GM19468 (cell line): ENCODE results near the gene THOP1.

Source experiments
- ATAC-seq: cut with Tn5 transposase; IDR thresholded peaks from one replicate; pipeline ENCODE4 v1.9.1; 2021; ENCODE audit warnings: mild to moderate bottlenecking, moderate library complexity, moderate number of reproducible peaks; ENCODE audit not compliant: unreplicated experiment; ENCODE audit errors: extremely low read depth

Gene THOP1

DNA sequence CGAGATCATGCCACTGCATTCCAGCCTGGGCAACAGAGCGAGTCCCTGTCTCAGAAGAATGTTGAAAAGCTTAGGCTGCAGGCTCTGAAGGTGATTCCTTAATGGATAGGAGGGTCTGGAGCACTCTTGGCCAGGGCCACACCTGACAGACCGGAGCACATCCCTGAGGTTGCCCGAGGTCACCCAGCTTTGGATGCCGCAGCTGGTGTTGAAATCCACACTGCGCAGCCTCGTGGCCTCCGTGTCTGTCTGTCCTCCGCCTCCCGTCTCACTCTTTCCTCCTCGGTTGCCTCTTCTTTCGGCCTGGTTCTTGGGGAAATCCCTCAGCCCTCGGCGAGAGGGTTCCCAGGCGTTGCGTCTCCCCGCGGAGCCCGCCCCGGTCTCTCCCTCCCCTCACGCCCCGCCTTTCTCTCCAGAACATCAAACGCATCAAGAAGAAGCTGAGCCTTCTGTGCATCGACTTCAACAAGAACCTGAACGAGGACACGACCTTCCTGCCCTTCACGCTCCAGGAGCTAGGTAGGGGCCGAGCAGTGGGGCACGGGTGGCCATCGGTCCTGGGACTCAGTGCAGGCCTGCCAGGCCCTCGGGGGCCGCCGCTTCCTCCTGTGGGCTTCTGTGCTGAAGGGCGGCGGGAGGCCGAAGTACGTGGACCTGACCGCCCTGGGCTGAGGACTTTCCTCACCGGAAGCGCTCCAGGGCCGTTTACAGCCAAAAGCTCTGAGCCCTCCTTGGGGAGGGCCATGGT, 14.1 kb downstream of the THOP1 start:
- ATAC-seq, result no peak

- no peak for ATAC-seq
These were observed 15.2 kb downstream of the THOP1 start for GRCh38 chr19:2800506-2800905.

DNA sequence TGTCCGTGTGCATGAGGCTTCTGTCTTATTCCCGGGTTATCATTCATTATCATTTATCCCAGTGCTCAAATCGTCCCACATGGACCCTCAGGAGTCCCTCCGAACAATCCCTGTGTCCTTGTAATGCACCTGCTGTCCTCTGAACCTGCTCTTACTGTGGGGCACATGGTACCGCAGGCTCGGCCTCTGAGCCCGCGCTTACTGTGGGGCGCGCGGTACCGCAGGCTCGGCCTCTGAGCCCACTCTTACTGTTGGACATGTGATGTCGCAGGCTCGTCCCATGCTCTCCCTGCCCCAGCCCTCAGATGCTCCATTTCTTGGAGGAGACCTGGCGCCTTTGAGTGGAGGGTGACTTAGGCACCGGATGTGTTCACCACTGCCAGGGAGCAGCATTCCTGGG, 17.5 kb downstream of the THOP1 start:
- no peak for ATAC-seq

DNA sequence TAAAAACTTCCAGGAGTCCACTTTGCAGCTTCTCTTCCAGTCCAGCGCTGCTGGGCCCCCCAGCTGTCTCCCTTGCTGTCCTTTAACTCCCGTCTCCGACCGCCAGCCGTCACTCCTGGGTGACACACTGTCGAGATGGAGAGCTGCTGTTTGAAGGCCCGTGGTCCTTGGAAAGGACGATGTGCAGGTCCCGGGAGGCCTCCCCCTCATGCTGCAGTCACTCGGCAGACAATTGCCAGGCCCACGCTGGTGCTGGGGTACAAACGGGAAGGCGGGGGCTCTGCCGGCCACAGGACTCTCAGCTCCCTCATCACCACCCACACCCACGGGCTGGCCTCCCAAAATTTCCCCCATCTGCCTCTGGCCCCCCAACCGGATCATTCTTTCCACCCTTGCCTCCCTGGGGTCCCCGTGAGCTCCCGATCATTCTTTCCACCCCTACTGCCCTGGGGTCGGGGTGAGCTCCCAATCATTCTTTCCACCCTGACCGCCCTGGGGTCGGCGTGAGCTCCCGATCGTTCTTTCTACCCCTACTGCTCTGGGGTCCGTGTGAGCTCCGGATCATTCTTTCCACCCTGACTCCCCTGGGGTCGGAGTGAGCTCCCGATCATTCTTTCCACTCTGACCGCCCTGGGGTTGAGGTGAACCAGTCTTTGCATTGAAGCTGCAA, 18.3 kb downstream of the THOP1 start:
- no peak for ATAC-seq

DNA sequence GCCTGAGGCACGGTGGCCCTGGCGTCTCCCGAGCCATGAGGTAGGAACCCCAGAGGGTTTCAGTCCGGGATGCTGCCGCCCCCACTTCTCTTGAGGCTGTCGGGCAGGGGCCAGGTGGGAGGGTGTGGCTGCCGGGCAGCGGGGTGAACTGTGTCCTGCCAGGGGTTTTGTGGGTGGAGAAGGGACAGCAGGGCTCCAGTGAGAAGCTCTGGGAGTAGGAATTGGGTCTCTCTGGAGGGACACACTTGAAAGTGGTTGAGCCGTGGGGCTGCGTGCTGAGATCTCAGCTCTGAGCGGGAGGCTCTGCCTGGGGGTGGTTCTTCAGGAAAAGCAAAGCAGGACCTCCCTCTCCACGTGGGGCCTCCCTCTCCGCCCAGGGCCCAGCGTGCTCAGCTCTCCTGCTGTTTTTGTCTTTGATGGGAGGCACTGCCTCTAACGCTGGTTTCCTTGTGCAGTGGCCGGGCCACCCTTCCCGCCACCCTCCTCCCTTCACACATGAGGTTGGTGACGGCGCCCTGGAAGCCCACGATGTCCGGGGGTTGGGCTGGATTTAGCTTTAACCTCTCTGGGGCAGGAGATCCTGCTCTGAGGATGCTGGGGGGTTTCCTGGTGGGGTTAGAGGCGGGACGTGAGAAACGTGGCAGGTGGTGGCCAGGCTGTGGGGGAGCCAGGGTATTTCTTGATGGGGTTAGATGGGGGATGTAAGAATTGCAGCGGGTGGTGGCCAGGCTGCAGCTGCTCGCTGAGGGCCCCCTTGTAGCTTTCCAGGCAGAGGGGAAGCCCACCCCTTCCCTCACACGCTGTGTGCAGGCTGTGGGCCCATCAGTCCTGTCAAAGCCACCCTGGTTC, 19.1 kb downstream of the THOP1 start:
- no peak for ATAC-seq

GRCh38 chr19:2805261-2805900, 20.1 kb downstream of the THOP1 start:
- no peak for ATAC-seq

GRCh38 chr19:2805991-2806649, 20.8 kb downstream of the THOP1 start:
- ATAC-seq, result no peak

DNA sequence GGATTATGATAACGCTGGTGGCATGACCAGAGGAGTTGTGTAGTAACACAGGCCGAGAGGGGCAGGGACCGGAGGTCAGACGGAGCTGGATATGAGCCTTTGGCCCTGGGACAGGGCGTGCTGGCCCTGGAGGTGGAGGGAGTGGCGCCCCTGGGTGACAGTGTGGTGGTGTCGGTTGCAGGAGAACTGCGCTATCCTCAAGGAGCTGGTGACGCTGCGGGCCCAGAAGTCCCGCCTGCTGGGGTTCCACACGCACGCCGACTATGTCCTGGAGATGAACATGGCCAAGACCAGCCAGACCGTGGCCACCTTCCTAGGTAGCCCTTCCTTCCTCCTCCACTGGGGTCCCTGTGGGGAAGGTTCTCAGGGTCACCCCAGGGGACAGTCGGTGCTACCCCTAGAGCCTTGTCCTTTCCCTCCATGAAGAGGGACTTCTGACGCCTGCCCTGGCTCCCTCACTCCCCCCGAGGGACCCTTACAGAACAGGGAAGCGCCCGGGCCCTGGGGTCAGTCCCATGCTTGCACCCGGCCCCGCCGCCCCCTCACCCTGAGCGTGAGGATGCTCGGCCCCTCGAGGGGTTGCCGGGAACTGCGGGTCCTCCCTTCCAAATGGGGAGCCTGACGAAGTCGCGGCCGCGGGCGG, 21.6 kb downstream of the THOP1 start:
- ATAC-seq, result no peak

- no peak for ATAC-seq
These were observed 22.3 kb downstream of the THOP1 start for GRCh38 chr19:2807379-2808128.

- no peak for ATAC-seq
These were observed 23.0 kb downstream of the THOP1 start for GRCh38 chr19:2808129-2808941.

DNA sequence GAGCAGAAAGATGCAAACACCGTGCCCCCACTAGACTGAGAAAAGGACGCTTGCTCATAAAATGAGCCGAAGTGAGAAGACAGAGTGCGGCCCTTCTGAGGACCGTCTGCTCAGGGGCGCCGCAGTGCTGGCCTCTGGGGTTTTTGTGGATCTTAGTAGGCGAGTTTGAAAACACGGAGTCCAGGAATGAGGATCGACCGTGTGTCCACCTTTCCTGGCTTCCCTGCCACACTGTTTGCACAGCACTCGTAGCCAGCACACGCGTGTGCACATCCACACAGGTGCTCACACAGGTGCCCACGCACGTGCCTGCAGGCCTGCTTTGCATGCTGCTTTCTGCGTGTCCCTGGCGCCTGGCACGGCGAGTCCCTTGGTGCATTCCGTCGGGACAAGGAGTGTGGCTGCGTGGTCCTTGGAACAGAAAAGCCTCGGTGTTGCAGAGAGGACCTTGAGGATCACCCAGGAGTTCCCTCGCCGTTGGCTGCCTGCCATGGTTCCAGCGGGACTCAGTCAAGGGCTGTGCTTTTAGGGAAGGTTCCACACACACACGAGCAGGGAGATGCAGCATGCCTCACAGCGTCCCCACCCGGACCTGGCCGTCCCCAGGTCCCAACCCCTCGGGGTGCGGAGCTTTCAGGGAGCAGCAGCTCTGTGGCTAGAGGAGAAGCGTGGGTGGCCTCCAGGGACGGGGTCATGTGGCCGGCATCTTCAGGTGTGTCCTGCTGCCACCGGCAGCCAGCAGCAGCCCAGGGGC, 24.3 kb downstream of the THOP1 start:
- no peak for ATAC-seq

- ATAC-seq, result no peak
These were observed 25.1 kb downstream of the THOP1 start for GRCh38 chr19:2810141-2811091.

DNA sequence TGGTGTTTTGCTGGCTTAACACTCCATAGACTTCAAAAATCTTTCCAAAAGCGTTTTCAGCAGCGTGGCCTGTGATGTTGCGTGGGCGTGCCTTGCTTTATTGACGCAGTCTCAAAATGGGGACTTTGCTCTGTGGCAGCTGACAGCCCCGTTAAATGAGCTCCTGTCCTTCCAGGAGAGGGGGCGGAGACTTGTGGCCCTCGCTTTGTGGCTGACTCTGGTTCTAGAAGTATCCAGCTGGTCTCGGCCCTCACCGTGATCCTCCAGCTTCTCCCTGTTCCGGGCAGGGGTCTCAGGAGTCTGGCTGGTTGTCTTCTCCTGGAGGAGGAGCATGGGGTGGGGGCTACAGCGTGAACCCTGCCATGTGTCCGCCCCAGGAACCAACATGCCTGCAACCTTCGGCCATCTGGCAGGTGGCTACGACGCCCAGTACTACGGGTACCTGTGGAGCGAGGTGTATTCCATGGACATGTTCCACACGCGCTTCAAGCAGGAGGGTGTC, 26.0 kb downstream of the THOP1 start:
- ATAC-seq, result no peak

DNA sequence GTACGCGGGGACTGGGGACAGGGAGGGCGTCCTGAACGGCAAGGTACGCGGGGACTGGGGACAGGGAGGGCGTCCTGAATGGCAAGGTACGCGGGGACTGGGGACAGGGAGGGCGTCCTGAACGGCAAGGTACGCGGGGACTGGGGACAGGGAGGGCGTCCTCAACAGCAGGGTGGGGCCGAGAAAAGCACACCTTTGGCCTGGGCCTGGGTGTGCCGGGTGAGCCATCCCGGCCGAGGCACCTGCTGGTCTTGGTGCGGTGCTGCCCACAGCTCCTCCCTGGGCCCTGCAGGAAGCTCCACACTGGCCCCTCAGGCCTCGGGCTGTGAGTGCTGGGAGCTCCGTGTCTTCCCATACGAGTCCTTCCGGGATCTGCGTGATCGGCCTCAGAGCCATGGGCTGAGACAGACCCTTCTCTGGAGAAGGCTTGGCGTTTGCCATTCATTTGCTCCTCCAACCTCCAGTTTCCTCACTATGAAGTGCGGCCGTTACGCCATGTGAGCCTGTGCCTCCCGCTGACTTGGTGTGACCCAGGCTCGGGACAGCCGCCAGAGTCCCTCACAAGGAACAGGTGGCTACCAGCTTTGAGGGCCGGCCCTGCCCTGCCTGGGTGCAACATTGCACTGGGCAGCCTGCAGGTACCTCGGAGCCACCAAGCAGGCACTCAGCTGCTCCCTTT, 26.6 kb downstream of the THOP1 start:
- ATAC-seq, result no peak

DNA sequence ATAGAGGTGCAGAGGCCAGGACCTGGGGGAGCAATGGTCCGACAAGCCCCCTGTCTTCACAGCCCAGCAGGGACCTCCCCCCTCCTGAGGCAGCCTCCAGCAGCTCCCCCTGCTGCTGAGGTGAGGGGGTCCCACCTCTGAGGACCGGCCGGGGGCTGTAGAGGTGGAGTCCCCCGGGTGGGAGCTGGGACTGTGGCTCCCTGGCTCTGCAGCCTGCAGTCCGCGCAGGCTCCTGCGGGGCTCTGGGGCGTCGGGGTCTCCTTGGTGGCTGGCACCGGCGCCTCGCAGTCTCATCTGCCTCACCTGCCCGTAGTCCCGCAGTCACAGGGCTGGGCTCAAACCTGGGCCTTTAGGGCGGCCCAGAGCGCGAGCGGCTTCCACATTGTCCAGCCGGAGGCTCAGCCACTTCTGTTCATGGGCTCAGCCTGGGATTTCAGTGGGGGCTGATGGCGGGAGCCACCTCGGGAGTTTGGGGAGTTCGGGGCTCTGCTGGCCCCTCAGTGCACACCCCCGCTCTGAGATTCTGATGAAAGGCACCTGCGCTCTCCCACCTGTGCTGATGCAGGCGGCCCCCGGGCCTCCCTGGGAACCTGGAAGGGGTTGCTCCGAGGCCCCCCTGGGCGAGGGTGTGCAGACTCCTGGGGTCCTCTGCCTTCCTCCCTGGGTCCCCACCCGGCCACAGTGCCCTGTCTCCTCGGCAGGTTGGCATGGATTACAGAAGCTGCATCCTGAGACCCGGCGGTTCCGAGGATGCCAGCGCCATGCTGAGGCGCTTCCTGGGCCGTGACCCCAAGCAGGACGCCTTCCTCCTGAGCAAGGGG, 27.3 kb downstream of the THOP1 start:
- ATAC-seq, result no peak
